ENCODE data around the gene FCN2.

Gene FCN2

GRCh38 chr9:134892221-134892620 is 11.6 kb downstream of the FCN2 start:
- H3K4me3 ChIP-seq (replicated peaks in 1 of 2; ENCODE audit: low read depth in 2 of 2, low read length in 2 of 2): no peak overlapping the region
- no peak for DNase-seq (ENCODE audit: low read depth in 2 of 2)
- no peak for TF ChIP-seq CTCF (IDR thresholded peaks at IDR 0.05; ENCODE audit: low read depth, low read length)

GRCh38 chr9:134892820-134893420 is 12.3 kb downstream of the FCN2 start:
- no peak overlapping the region for H3K4me3 ChIP-seq (replicated peaks in 1 of 2; ENCODE audit: low read depth in 2 of 2, low read length in 2 of 2)
- TF ChIP-seq CTCF (IDR thresholded peaks at IDR 0.05; ENCODE audit: low read depth, low read length): no peak
- no peak for DNase-seq (ENCODE audit: low read depth in 2 of 2)

- H3K4me3 ChIP-seq (replicated peaks in 1 of 2; ENCODE audit: low read depth in 2 of 2, low read length in 2 of 2): no peak overlapping the region
- no peak for TF ChIP-seq CTCF (IDR thresholded peaks at IDR 0.05; ENCODE audit: low read depth, low read length)
- DNase-seq (ENCODE audit: low read depth in 2 of 2): no peak
These were observed 13.7 kb downstream of the FCN2 start for GRCh38 chr9:134894136-134894860.

- no peak overlapping the region for H3K4me3 ChIP-seq (replicated peaks in 1 of 2; ENCODE audit: low read depth in 2 of 2, low read length in 2 of 2)
- peak; percentile 23 to 42 for DNase-seq (ENCODE audit: low read depth in 2 of 2)
- TF ChIP-seq CTCF (IDR thresholded peaks at IDR 0.05; ENCODE audit: low read depth, low read length): no peak
These were observed 14.5 kb downstream of the FCN2 start for GRCh38 chr9:134895097-134895496.

GRCh38 chr9:134895567-134895907 is 14.9 kb downstream of the FCN2 start:
- H3K4me3 ChIP-seq (replicated peaks in 1 of 2; ENCODE audit: low read depth in 2 of 2, low read length in 2 of 2): no peak overlapping the region
- no peak for TF ChIP-seq CTCF (IDR thresholded peaks at IDR 0.05; ENCODE audit: low read depth, low read length)
- peak; percentile 5 to 12 for DNase-seq (ENCODE audit: low read depth in 2 of 2)

GRCh38 chr9:134895908-134896833 is 15.6 kb downstream of the FCN2 start:
- TF ChIP-seq CTCF (IDR thresholded peaks at IDR 0.05; ENCODE audit: low read depth, low read length): no peak
- no peak overlapping the region for H3K4me3 ChIP-seq (replicated peaks in 1 of 2; ENCODE audit: low read depth in 2 of 2, low read length in 2 of 2)
- peak; percentile 80 to 82 for DNase-seq (ENCODE audit: low read depth in 2 of 2)

Measured in cardiac fibroblast (primary cell).